Measurements from ENCODE around the gene RYR3. TPM values are rescaled to one million over a fixed set of nuclear protein-coding genes. Genes with fewer than 3 reads are reported as not detected.

The RYR3 gene
- total and polyA plus RNA-seq, 2 donors (not counting 1 experiment from before 2014, with no cell fraction given), result not detected

DNA sequence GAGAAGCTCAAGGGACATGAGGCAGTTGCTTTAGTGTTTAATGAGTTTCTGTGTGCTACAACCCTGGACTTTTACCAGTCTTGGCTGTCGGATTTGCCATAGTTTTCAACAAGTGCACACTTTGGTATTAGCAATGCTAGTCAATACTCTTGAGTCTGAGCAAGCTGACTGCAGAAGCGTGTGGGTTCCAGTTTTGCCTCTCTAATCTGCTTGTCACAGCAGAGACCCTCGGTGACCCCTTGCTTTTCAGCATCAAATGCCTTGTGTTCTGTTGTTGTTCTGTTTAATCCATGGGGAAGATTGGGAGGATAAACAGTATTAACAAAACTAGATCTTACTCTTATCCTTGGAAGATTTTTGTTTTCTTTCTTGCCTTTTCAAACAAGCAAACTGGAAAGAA is 463.2 kb downstream of the RYR3 start:
- intact Hi-C loops (cut with micrococcal nuclease), result no loop called here
- Mint-ChIP-seq H3K4me1 (no peaks in the 10 kb centered on the region), H3K27me3 (peaks cover 5% of the 10 kb centered on the region), H3K4me3 (no peak overlapping the region), H3K27ac (no peak overlapping the region), H3K9me3 (ENCODE audit: insufficient read depth) (no peaks in the 10 kb centered on the region)
- Histone ChIP-seq H3K79me2 (ENCODE audit: control insufficient read depth, insufficient read depth, low read length) (no peaks in the 10 kb centered on the region), H2AFZ (ENCODE audit: insufficient read depth, low read depth, low read length, poor library complexity, severe bottlenecking) (no peak overlapping the region), H4K20me1 (ENCODE audit: control insufficient read depth, insufficient read depth, low read length, poor library complexity, severe bottlenecking) (no peaks in the 10 kb centered on the region), H3K9me3 (ENCODE audit: control extremely low read depth in 1 of 3, control insufficient read depth in 2 of 3, insufficient read depth in 1 of 3, low read length in 2 of 3) (no peaks in the 10 kb centered on the region), H3K4me2 (replicated peaks; ENCODE audit: low read depth, low read length, poor library complexity, severe bottlenecking) (no peak overlapping the region), H3K36me3 (replicated peaks in 1 of 2; ENCODE audit: control extremely low read depth in 1 of 2, control insufficient read depth in 1 of 2, extremely low read depth in 1 of 2, insufficient read depth in 2 of 2, low read length in 1 of 2) (no peaks in the 10 kb centered on the region), H3K4me1 (ENCODE audit: control insufficient read depth in 2 of 2, insufficient read depth in 2 of 2, low read length in 2 of 2) (no peaks in the 10 kb centered on the region), H3K27ac (ENCODE audit: low read length in 2 of 2) (no peak overlapping the region), H3K9ac (ENCODE audit: low read length) (no peak overlapping the region), H3K4me3 (ENCODE audit: control extremely low read depth in 1 of 5, extremely low read depth in 1 of 5, insufficient read depth in 1 of 5, low read depth in 2 of 5, low read length in 4 of 5) (no peak overlapping the region), H3K27me3 (replicated peaks in 1 of 4; ENCODE audit: control extremely low read depth in 1 of 4, control insufficient read depth in 3 of 4, insufficient read depth in 4 of 4, low read length in 3 of 4) (no peaks in the 10 kb centered on the region)
- no peak for DNase-seq
- no peak for TF ChIP-seq CTCF (IDR thresholded peaks at IDR 0.05)
- no peak for TF ChIP-seq EZH2 (IDR thresholded peaks at IDR 0.05; ENCODE audit: borderline replicate concordance, insufficient read depth, low read depth, low read length, poor library complexity, severe bottlenecking)
- 77% methylated on average over 1 of the region's 3 CpGs for WGBS (ENCODE audit: insufficient coverage)
- no peak for ATAC-seq (ENCODE audit: low read depth)
- CTCF ChIA-PET, result no interaction called here
- POLR2A ChIA-PET, result no interaction called here

DNA sequence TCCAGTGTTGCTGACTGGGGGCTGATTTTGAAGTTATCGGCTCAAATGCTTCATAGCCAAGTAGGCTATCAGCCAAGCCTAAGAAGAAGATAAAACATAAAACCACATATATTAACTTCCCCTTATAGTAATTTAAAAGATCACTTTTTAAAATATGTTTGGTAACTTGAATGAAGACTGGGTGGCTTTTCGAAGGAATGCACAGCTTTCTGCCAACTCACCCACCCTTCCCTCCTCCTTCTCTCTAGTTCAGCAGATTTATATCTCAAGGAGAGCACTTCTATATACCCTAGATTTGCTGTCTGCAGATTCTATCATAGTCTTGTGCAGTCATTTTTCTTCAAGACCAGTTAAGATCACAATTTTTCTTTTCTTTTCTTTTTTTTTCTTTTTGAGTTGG is 468.1 kb downstream of the RYR3 start:
- H3K79me2 ChIP-seq (ENCODE audit: control insufficient read depth, insufficient read depth, low read length), result no peaks in the 10 kb centered on the region
- no peaks in the 10 kb centered on the region for H3K36me3 ChIP-seq (replicated peaks in 1 of 2; ENCODE audit: control extremely low read depth in 1 of 2, control insufficient read depth in 1 of 2, extremely low read depth in 1 of 2, insufficient read depth in 2 of 2, low read length in 1 of 2)
- H3K4me1 ChIP-seq (ENCODE audit: control insufficient read depth in 2 of 2, insufficient read depth in 2 of 2, low read length in 2 of 2), result no peaks in the 10 kb centered on the region
- no peak overlapping the region for H3K4me3 ChIP-seq (ENCODE audit: control extremely low read depth in 1 of 5, extremely low read depth in 1 of 5, insufficient read depth in 1 of 5, low read depth in 2 of 5, low read length in 4 of 5)
- no peak overlapping the region for H2AFZ ChIP-seq (ENCODE audit: insufficient read depth, low read depth, low read length, poor library complexity, severe bottlenecking)
- H3K9me3 ChIP-seq (ENCODE audit: control extremely low read depth in 1 of 3, control insufficient read depth in 2 of 3, insufficient read depth in 1 of 3, low read length in 2 of 3), result no peaks in the 10 kb centered on the region
- intact Hi-C loops (cut with micrococcal nuclease), result no loop called here
- POLR2A ChIA-PET, result no interaction called here
- no peak for TF ChIP-seq EZH2 (IDR thresholded peaks at IDR 0.05; ENCODE audit: borderline replicate concordance, insufficient read depth, low read depth, low read length, poor library complexity, severe bottlenecking)
- no peak for TF ChIP-seq CTCF (IDR thresholded peaks at IDR 0.05)
- no CpG with 5 or more reads among the region's 2 CpGs for WGBS (ENCODE audit: insufficient coverage)
- no peaks in the 10 kb centered on the region for H4K20me1 ChIP-seq (ENCODE audit: control insufficient read depth, insufficient read depth, low read length, poor library complexity, severe bottlenecking)
- H3K4me3 Mint-ChIP-seq, result no peak overlapping the region
- no peak overlapping the region for H3K27ac Mint-ChIP-seq
- peaks cover 3% of the 10 kb centered on the region for H3K4me1 Mint-ChIP-seq
- CTCF ChIA-PET, result no interaction called here
- H3K27ac ChIP-seq (ENCODE audit: low read length in 2 of 2), result no peak overlapping the region
- peaks cover 5% of the 10 kb centered on the region for H3K27me3 Mint-ChIP-seq
- no peak overlapping the region for H3K4me2 ChIP-seq (replicated peaks; ENCODE audit: low read depth, low read length, poor library complexity, severe bottlenecking)
- no peaks in the 10 kb centered on the region for H3K27me3 ChIP-seq (replicated peaks in 1 of 4; ENCODE audit: control extremely low read depth in 1 of 4, control insufficient read depth in 3 of 4, insufficient read depth in 4 of 4, low read length in 3 of 4)
- ATAC-seq (ENCODE audit: low read depth), result no peak
- DNase-seq, result no peak
- no peaks in the 10 kb centered on the region for H3K9me3 Mint-ChIP-seq (ENCODE audit: insufficient read depth)
- no peak overlapping the region for H3K9ac ChIP-seq (ENCODE audit: low read length)
